Keratinocyte (primary cell): ENCODE data around the gene NUP37. TPM values are rescaled to one million over a fixed set of nuclear protein-coding genes. Genes with fewer than 3 reads are reported as not detected.

ENCODE experiments used
- DNase-seq: peaks from one replicate; pipeline ENCODE4 v3.0.0-alpha.2; 2011; ENCODE audit warnings: low read depth, missing footprints, low spot score
- FAIRE-seq: peaks from 2 replicates; lab custom pipeline; 2011; peaks lifted over from hg19 to GRCh38; lab: Jason Lieb, UNC
- H2AFZ ChIP-seq: 2 replicates; pipeline ENCODE4 v1.6.0; 2012; ENCODE audit warnings: low read length, control low read depth, inconsistent platforms; ENCODE audit not compliant: control insufficient read depth
- H3K27ac ChIP-seq: 2 replicates; pipeline ENCODE4 v1.5.1; 2011; ENCODE audit warnings: low read length; ENCODE audit not compliant: control insufficient read depth, insufficient read depth
- H3K27me3 ChIP-seq: 3 replicates; pipeline ENCODE4 v1.6.0; 2011; ENCODE audit warnings: low read length; ENCODE audit not compliant: control insufficient read depth, insufficient read depth; ENCODE audit errors: extremely low read depth
- H3K36me3 ChIP-seq, 2 experiments: 2 replicates in 1 of 2; 3 replicates in 1 of 2; pipeline ENCODE4 v1.5.1; 2011; ENCODE audit warnings: low read length in 2 of 2, mild to moderate bottlenecking in 1 of 2; ENCODE audit not compliant: control insufficient read depth in 2 of 2, insufficient read depth in 2 of 2; ENCODE audit errors: extremely low read depth in 1 of 2
- H3K4me1 ChIP-seq: 3 replicates; pipeline ENCODE4 v1.5.1; 2011; ENCODE audit warnings: low read length; ENCODE audit not compliant: control insufficient read depth, insufficient read depth; ENCODE audit errors: extremely low read depth
- H3K4me2 ChIP-seq: 3 replicates; pipeline ENCODE4 v1.6.0; 2011; ENCODE audit warnings: low read depth, low read length; ENCODE audit not compliant: control insufficient read depth, insufficient read depth; ENCODE audit errors: extremely low read depth
- H3K4me3 ChIP-seq, 3 experiments: fragments of 200-600 bp in 1 of 3; sonication (generic) in 1 of 3; 2 replicates in 2 of 3; 3 replicates in 1 of 3; pipeline ENCODE4 v1.5.1; 2011 to 2016; ENCODE audit warnings: low read length in 3 of 3, mild to moderate bottlenecking in 3 of 3, control low read depth in 2 of 3, inconsistent platforms in 1 of 3, low read depth in 1 of 3, mixed read lengths in 1 of 3, mixed run types in 1 of 3, moderate library complexity in 1 of 3; ENCODE audit not compliant: control insufficient read depth in 2 of 3, insufficient read depth in 2 of 3; ENCODE audit errors: extremely low read depth in 1 of 3
- H3K79me2 ChIP-seq: 2 replicates; pipeline ENCODE4 v1.6.0; 2012; ENCODE audit warnings: low read length; ENCODE audit not compliant: control insufficient read depth, insufficient read depth
- H3K9ac ChIP-seq: 3 replicates; pipeline ENCODE4 v1.6.0; 2011; ENCODE audit warnings: low read length; ENCODE audit not compliant: control insufficient read depth, insufficient read depth; ENCODE audit errors: extremely low read depth
- H3K9me1 ChIP-seq: 3 replicates; pipeline ENCODE4 v1.6.0; 2011; ENCODE audit warnings: low read length; ENCODE audit not compliant: control insufficient read depth, insufficient read depth; ENCODE audit errors: extremely low read depth
- H3K9me3 ChIP-seq: 2 replicates; pipeline ENCODE4 v1.5.1; 2012; ENCODE audit warnings: low read depth, low read length; ENCODE audit not compliant: control insufficient read depth
- H4K20me1 ChIP-seq: 3 replicates; pipeline ENCODE4 v1.6.0; 2011; ENCODE audit warnings: low read length; ENCODE audit not compliant: control insufficient read depth, insufficient read depth; ENCODE audit errors: extremely low read depth
- EZH2 ChIP-seq: IDR thresholded peaks from one replicate; pipeline ENCODE4 v1.6.1; 2012; ENCODE audit warnings: inconsistent platforms, mild to moderate bottlenecking, low read length, moderate library complexity
- dilution Hi-C: fragments of 300-500 bp; cut with MboI; formaldehyde crosslinking; loops from one replicate; pipeline ENCODE4 v1.7.0; 2020; ENCODE audit warnings: low sequenced_read_pairs; ENCODE audit not compliant: extremely low pct_ligation_motif_present
- polyA plus RNA-seq, 5 experiments: library from polyadenylated mRNA; depleted of rRNA in 3 of 5; stranded (reverse) in 3 of 5; stranded (forward) in 1 of 5; unstranded in 1 of 5; fragments of >200 nt; gene quantifications; 1 replicate in 1 of 5; 2 replicates in 3 of 5; 3 replicates in 1 of 5; pipeline versions ENCODE4 v1.2.1 to v1.2.3, GENCODE V29; 2011 to 2012; ENCODE audit warnings: missing spikeins in 2 of 5, low read depth in 1 of 5, low replicate concordance in 1 of 5
- TF ChIP-seq, protein P1 (sequence below), 3 experiments: IDR thresholded peaks in 1 of 3; conservative IDR thresholded peaks in 1 of 3; optimal IDR thresholded peaks in 1 of 3; 2 replicates in 2 of 3; 3 replicates in 1 of 3; pipeline versions ENCODE3 to v1.5.1; 2011; ENCODE audit warnings: low read length in 3 of 3, mild to moderate bottlenecking in 3 of 3, moderate library complexity in 2 of 3, control low read depth in 1 of 3, inconsistent platforms in 1 of 3; ENCODE audit not compliant: insufficient read depth in 2 of 3; ENCODE audit errors: extremely low read depth in 1 of 3

NUP37 gene
- polyA plus RNA-seq, 1 donor (not counting 4 experiments of a cell fraction or from before 2014, with no cell fraction given): 89.8 TPM

GRCh38 chr12:102063069-102063468 is 56.8 kb downstream of the NUP37 start:
- no peak overlapping the region for H2AFZ ChIP-seq
- H3K27me3 ChIP-seq: no peaks in the 10 kb centered on the region
- peaks cover 2% of the 10 kb centered on the region for H3K79me2 ChIP-seq
- TF ChIP-seq, protein P1, sequence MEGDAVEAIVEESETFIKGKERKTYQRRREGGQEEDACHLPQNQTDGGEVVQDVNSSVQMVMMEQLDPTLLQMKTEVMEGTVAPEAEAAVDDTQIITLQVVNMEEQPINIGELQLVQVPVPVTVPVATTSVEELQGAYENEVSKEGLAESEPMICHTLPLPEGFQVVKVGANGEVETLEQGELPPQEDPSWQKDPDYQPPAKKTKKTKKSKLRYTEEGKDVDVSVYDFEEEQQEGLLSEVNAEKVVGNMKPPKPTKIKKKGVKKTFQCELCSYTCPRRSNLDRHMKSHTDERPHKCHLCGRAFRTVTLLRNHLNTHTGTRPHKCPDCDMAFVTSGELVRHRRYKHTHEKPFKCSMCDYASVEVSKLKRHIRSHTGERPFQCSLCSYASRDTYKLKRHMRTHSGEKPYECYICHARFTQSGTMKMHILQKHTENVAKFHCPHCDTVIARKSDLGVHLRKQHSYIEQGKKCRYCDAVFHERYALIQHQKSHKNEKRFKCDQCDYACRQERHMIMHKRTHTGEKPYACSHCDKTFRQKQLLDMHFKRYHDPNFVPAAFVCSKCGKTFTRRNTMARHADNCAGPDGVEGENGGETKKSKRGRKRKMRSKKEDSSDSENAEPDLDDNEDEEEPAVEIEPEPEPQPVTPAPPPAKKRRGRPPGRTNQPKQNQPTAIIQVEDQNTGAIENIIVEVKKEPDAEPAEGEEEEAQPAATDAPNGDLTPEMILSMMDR (optimal IDR thresholded peaks at IDR 0.05 in 1 of 3, IDR thresholded peaks at IDR 0.05 in 1 of 3, conservative IDR thresholded peaks at IDR 0.05 in 1 of 3; ENCODE audit: extremely low read depth in 1 of 3, insufficient read depth in 2 of 3, low read length in 3 of 3): no peak
- TF ChIP-seq EZH2: no peak
- dilution Hi-C loops: no loop called here
- FAIRE-seq (no peak), DNase-seq (no peak)
- H3K4me3 ChIP-seq: no peak overlapping the region
- H4K20me1 ChIP-seq: no peaks in the 10 kb centered on the region
- no peaks in the 10 kb centered on the region for H3K9me3 ChIP-seq
- H3K36me3 ChIP-seq: no peaks in the 10 kb centered on the region
- H3K4me1 ChIP-seq: peaks cover 3% of the 10 kb centered on the region
- H3K9me1 ChIP-seq: no peaks in the 10 kb centered on the region
- no peak overlapping the region for H3K27ac ChIP-seq
- H3K9ac ChIP-seq: no peak overlapping the region
- no peak overlapping the region for H3K4me2 ChIP-seq

DNA sequence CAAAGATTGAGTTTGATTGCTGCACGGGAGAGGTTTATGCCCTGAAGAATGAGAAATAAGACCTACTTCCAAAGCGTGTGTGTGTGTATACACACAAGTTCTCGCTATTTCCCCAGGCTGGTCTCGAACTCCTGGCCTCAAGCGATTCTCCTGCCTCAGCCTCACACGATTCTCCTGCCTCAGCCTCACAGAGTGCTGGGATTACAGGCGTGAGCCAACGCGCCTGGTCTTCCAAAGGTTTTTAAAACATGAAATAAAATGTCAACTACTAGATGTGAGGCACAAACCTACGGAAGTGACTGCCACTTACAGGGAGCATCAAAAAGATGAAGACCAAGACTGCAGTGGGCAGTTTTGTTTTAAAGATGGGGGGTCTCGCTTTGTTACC is 57.5 kb downstream of the NUP37 start:
- FAIRE-seq (no peak), DNase-seq (no peak)
- Histone ChIP-seq H3K79me2 (peaks cover 2% of the 10 kb centered on the region), H3K9ac (no peak overlapping the region), H3K36me3 (no peaks in the 10 kb centered on the region), H3K9me3 (no peaks in the 10 kb centered on the region), H3K4me1 (peaks cover 3% of the 10 kb centered on the region), H3K27ac (no peak overlapping the region), H4K20me1 (no peaks in the 10 kb centered on the region), H3K4me2 (peak overlapping the region; percentile 68), H2AFZ (peak overlapping the region; percentile 78), H3K9me1 (no peaks in the 10 kb centered on the region), H3K27me3 (no peaks in the 10 kb centered on the region), H3K4me3 (peak overlapping the region in 1 of 3 experiments; percentile 97)
- dilution Hi-C loops: no loop called here
- TF ChIP-seq EZH2: no peak
- TF ChIP-seq, protein P1 (optimal IDR thresholded peaks at IDR 0.05 in 1 of 3, IDR thresholded peaks at IDR 0.05 in 1 of 3, conservative IDR thresholded peaks at IDR 0.05 in 1 of 3; ENCODE audit: extremely low read depth in 1 of 3, insufficient read depth in 2 of 3, low read length in 3 of 3): no peak
